HepG2 (cell line): Measurements from ENCODE around the gene UCN. TPM values are rescaled to one million over a fixed set of nuclear protein-coding genes. Genes with fewer than 3 reads are reported as not detected.

Experiments used
- ATAC-seq: fragments of 200-7000 bp; cut with Tn5 transposase; 3 replicates; pipeline ENCODE4 v1.9.1; 2020; ENCODE audit warnings: mild to moderate bottlenecking, moderate library complexity
- BruUV-seq: library from RNA; stranded (reverse); fragments of 400-500 nt; replicated peaks from 2 replicates; lab custom pipeline; 2021; lab: Mats Ljungman, UMichigan
- CTCF ChIA-PET: fragments of 300-600 bp; formaldehyde crosslinking; extraction: SDS; loops from one replicate; lab custom pipeline; 2021; ENCODE audit warnings: low total read pairs, inconsistent platforms, low intra/inter-chr PET ratio; lab: Yijun Ruan, JAX
- POLR2A ChIA-PET: fragments of 350-600 bp; sonication (Branson Sonifier 250); formaldehyde crosslinking; loops from one replicate; lab custom pipeline; 2020; ENCODE audit warnings: antibody characterized with exemption, inconsistent platforms; lab: Yijun Ruan, JAX
- DNase-seq: peaks from one replicate; pipeline ENCODE4 v3.0.0-alpha.2; 2015; ENCODE audit warnings: low spot score
- FAIRE-seq: peaks from 3 replicates; lab custom pipeline; 2011; peaks lifted over from hg19 to GRCh38; lab: Jason Lieb, UNC
- H2AFZ ChIP-seq: one replicate; pipeline ENCODE4 v1.6.1; 2011; ENCODE audit warnings: low read length, inconsistent platforms
- H3K27ac ChIP-seq: fragments of 300-600 bp; 3 replicates; pipeline ENCODE4 v1.8.0; 2011; ENCODE audit warnings: mixed run types, mild to moderate bottlenecking, mixed read lengths, low read length, inconsistent platforms; ENCODE audit not compliant: insufficient read depth; ENCODE audit errors: extremely low read length
- H3K27me3 ChIP-seq, 2 experiments: fragments of 200-600 bp in 1 of 2; 2 replicates in 1 of 2; 3 replicates in 1 of 2; pipeline versions ENCODE4 v1.6.0 to v1.8.0; 2011; ENCODE audit warnings: low read length in 2 of 2, mild to moderate bottlenecking in 2 of 2, moderate library complexity in 2 of 2, inconsistent platforms in 1 of 2; ENCODE audit not compliant: insufficient read depth in 2 of 2, control insufficient read depth in 1 of 2
- H3K36me3 ChIP-seq, 2 experiments: fragments of 200-600 bp in 1 of 2; replicated peaks in 1 of 2; 2 replicates in 1 of 2; 3 replicates in 1 of 2; pipeline versions ENCODE4 v1.5.1 to v1.8.0; 2011; ENCODE audit warnings: low read length in 2 of 2, inconsistent platforms in 1 of 2; ENCODE audit not compliant: insufficient read depth in 2 of 2, control insufficient read depth in 1 of 2
- H3K4me1 ChIP-seq: 2 replicates; pipeline ENCODE4 v1.5.1; 2012; ENCODE audit warnings: low read length, inconsistent platforms; ENCODE audit not compliant: insufficient read depth
- H3K4me2 ChIP-seq: 2 replicates; pipeline ENCODE4 v1.6.0; 2011; ENCODE audit warnings: low read depth, low read length, inconsistent platforms
- H3K4me3 ChIP-seq, 3 experiments: fragments of 200-600 bp in 1 of 3; sonication (generic), shearing (Covaris generic) in 1 of 3; replicated peaks in 1 of 3; 2 replicates each; pipeline ENCODE4 v1.5.1; 2011 to 2016; ENCODE audit warnings: low read length in 3 of 3, inconsistent platforms in 2 of 3, low read depth in 2 of 3, mild to moderate bottlenecking in 2 of 3, control low read depth in 1 of 3, mixed read lengths in 1 of 3; ENCODE audit not compliant: insufficient read depth in 1 of 3
- H3K79me2 ChIP-seq: one replicate; pipeline ENCODE4 v1.6.1; 2011; ENCODE audit warnings: low read length, inconsistent platforms; ENCODE audit not compliant: insufficient read depth
- H3K9ac ChIP-seq: 2 replicates; pipeline ENCODE4 v1.6.0; 2011; ENCODE audit warnings: mild to moderate bottlenecking, low read depth, low read length, inconsistent platforms; ENCODE audit not compliant: insufficient read depth
- H3K9me3 ChIP-seq: 2 replicates; pipeline ENCODE4 v1.5.1; 2012; ENCODE audit warnings: mild to moderate bottlenecking, low read length
- H4K20me1 ChIP-seq: 2 replicates; pipeline ENCODE4 v1.6.0; 2011; ENCODE audit warnings: inconsistent platforms, mild to moderate bottlenecking, low read length, moderate library complexity; ENCODE audit not compliant: insufficient read depth
- ARID2 ChIP-seq: sonication (generic); formaldehyde crosslinking; IDR thresholded peaks from 2 replicates; pipeline ENCODE4 v1.8.1; 2022; ENCODE audit warnings: mild to moderate bottlenecking, missing genetic modification reagents, borderline replicate concordance
- MXD4 ChIP-seq: IDR thresholded peaks from 2 replicates; pipeline ENCODE4 v1.6.1; 2016; ENCODE audit warnings: mild to moderate bottlenecking, missing biosample characterization, missing genetic modification reagents
- NKX3-1 ChIP-seq: sonication (generic); formaldehyde crosslinking; IDR thresholded peaks from 2 replicates; pipeline ENCODE4 v1.5.0; 2020; ENCODE audit warnings: missing genetic modification reagents
- PCBP2 ChIP-seq: fragments of 200-400 bp; formaldehyde crosslinking; optimal IDR thresholded peaks from 2 replicates; pipeline ENCODE3; 2018; ENCODE audit warnings: low read length, low read depth; ENCODE audit not compliant: poor library complexity, severe bottlenecking
- POLR2A ChIP-seq, 2 experiments: IDR thresholded peaks; 2 replicates each; pipeline ENCODE4 v1.6.1; 2011; ENCODE audit warnings: low read depth in 2 of 2, low read length in 2 of 2, mild to moderate bottlenecking in 1 of 2, moderate library complexity in 1 of 2; ENCODE audit not compliant: insufficient read depth in 1 of 2
- ZFP82 ChIP-seq: sonication (generic); formaldehyde crosslinking; IDR thresholded peaks from 2 replicates; pipeline ENCODE4 v1.5.1; 2020; ENCODE audit warnings: mild to moderate bottlenecking, missing genetic modification reagents, borderline replicate concordance
- ZNF253 ChIP-seq: sonication (generic); formaldehyde crosslinking; IDR thresholded peaks from 2 replicates; pipeline ENCODE4 v1.8.0; 2022; ENCODE audit warnings: mild to moderate bottlenecking, missing genetic modification reagents, borderline replicate concordance
- ZNF670 ChIP-seq: sonication (generic); formaldehyde crosslinking; IDR thresholded peaks from 2 replicates; pipeline ENCODE4 v1.8.0; 2022; ENCODE audit warnings: mild to moderate bottlenecking, missing genetic modification reagents, borderline replicate concordance
- ZNF7 ChIP-seq: IDR thresholded peaks from 2 replicates; pipeline ENCODE4 v1.6.1; 2016; ENCODE audit warnings: missing biosample characterization, missing genetic modification reagents
- ZSCAN21 ChIP-seq: sonication (generic); formaldehyde crosslinking; IDR thresholded peaks from 2 replicates; pipeline ENCODE4 v1.8.0; 2022; ENCODE audit warnings: mild to moderate bottlenecking, missing genetic modification reagents, moderate library complexity, borderline replicate concordance
- WGBS: methylation state at CpG from one replicate; pipeline ENCODE4 v1.1.6; 2017; ENCODE audit warnings: low lambda C conversion rate; 5-methylcytosine and 5-hydroxymethylcytosine counted together
- in situ Hi-C: cut with HindIII; loops from 2 replicates; pipeline ENCODE4 v1.10.0; 2017; ENCODE audit warnings: low pct_unique_long_range_greater_than_20kb; ENCODE audit not compliant: extremely low pct_ligation_motif_present
- intact Hi-C: fragments of 100-400 bp; cut with micrococcal nuclease; formaldehyde crosslinking; loops from one replicate; pipeline ENCODE4 v1.10.0; 2022; ENCODE audit not compliant: unreplicated experiment
- polyA plus RNA-seq, 8 experiments: library from polyadenylated mRNA; depleted of rRNA in 3 of 8; stranded (reverse) in 7 of 8; unstranded in 1 of 8; fragments of >200 nt; fragmentation: Illumina TruSeq in 4 of 8; extraction: Trizol in 4 of 8; gene quantifications; 2 replicates each; pipeline versions ENCODE4 v1.2.1 to v1.2.3, GENCODE V29; 2011 to 2016; ENCODE audit warnings: low read depth in 4 of 8, missing spikeins in 1 of 8, mixed read lengths in 1 of 8; ENCODE audit not compliant: insufficient read depth in 1 of 8
- total RNA-seq, 5 experiments: library from RNA; depleted of rRNA; stranded (reverse); fragments of >200 nt; fragmentation: Illumina TruSeq; extraction: Trizol; gene quantifications; 2 replicates each; pipeline ENCODE4 v1.2.3, GENCODE V29; 2016; ENCODE audit warnings: low read depth in 1 of 5
- TF ChIP-seq, protein P1 (sequence below): sonication (generic); formaldehyde crosslinking; IDR thresholded peaks from 2 replicates; pipeline ENCODE4 v1.4.0; 2020; ENCODE audit warnings: mild to moderate bottlenecking, missing genetic modification reagents
- TF ChIP-seq, protein P2 (sequence below): sonication (generic); formaldehyde crosslinking; IDR thresholded peaks from 2 replicates; pipeline ENCODE4 v1.4.0; 2020; ENCODE audit warnings: mild to moderate bottlenecking, missing genetic modification reagents, borderline replicate concordance

UCN gene
- total and polyA plus RNA-seq, 2 of the 13 experiments (the other 11 are each of a cell fraction or from before 2014, with no cell fraction given), result 1.2 to 2.3 TPM

- in situ Hi-C loops (no loop called here), intact Hi-C loops (no loop called here)
- ATAC-seq (no peak), FAIRE-seq (no peak), DNase-seq (no peak)
- peak overlapping the region in 2 of 3 experiments; percentile 75 to 91; a peak in 3 of 6 replicates for H3K4me3 ChIP-seq
- POLR2A ChIA-PET, result interaction anchor here (0.8 to 4.1 kb wide), 12 partner anchors 9 to 228 kb away, joined by 3 to 73 read pairs (median 11); partner anchors contain the start of genes ATRAID, EIF2B4, FNDC4 and MPV17
- TF ChIP-seq POLR2A (IDR thresholded peaks at IDR 0.05; ENCODE audit: insufficient read depth in 1 of 2, low read depth in 2 of 2, low read length in 2 of 2), result no peak
- TF ChIP-seq NKX3-1 (CRISPR knock-in tag), result 0 out of 2 replicates have a peak, but pooled peaks have one; percentile 24
- no peak for TF ChIP-seq ZNF7 (CRISPR knock-in tag)
- TF ChIP-seq ZNF670 (CRISPR knock-in tag), result 0 out of 2 replicates have a peak, but pooled peaks have one; percentile 49
- TF ChIP-seq ARID2, result peak; percentile 62; the same call in 1 of the 2 replicates
- 0 out of 2 replicates have a peak, but pooled peaks have one; percentile 58 for TF ChIP-seq ZFP82 (CRISPR knock-in tag)
- TF ChIP-seq PCBP2, result no peak
- TF ChIP-seq, protein P1, sequence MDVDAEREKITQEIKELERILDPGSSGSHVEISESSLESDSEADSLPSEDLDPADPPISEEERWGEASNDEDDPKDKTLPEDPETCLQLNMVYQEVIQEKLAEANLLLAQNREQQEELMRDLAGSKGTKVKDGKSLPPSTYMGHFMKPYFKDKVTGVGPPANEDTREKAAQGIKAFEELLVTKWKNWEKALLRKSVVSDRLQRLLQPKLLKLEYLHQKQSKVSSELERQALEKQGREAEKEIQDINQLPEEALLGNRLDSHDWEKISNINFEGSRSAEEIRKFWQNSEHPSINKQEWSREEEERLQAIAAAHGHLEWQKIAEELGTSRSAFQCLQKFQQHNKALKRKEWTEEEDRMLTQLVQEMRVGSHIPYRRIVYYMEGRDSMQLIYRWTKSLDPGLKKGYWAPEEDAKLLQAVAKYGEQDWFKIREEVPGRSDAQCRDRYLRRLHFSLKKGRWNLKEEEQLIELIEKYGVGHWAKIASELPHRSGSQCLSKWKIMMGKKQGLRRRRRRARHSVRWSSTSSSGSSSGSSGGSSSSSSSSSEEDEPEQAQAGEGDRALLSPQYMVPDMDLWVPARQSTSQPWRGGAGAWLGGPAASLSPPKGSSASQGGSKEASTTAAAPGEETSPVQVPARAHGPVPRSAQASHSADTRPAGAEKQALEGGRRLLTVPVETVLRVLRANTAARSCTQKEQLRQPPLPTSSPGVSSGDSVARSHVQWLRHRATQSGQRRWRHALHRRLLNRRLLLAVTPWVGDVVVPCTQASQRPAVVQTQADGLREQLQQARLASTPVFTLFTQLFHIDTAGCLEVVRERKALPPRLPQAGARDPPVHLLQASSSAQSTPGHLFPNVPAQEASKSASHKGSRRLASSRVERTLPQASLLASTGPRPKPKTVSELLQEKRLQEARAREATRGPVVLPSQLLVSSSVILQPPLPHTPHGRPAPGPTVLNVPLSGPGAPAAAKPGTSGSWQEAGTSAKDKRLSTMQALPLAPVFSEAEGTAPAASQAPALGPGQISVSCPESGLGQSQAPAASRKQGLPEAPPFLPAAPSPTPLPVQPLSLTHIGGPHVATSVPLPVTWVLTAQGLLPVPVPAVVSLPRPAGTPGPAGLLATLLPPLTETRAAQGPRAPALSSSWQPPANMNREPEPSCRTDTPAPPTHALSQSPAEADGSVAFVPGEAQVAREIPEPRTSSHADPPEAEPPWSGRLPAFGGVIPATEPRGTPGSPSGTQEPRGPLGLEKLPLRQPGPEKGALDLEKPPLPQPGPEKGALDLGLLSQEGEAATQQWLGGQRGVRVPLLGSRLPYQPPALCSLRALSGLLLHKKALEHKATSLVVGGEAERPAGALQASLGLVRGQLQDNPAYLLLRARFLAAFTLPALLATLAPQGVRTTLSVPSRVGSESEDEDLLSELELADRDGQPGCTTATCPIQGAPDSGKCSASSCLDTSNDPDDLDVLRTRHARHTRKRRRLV (CRISPR knock-in tag), result 0 out of 2 replicates have a peak, but pooled peaks have one; percentile 10
- no peak for TF ChIP-seq ZNF253 (CRISPR knock-in tag)
- 0 out of 2 replicates have a peak, but pooled peaks have one; percentile 10 for TF ChIP-seq ZSCAN21 (CRISPR knock-in tag)
- peak; percentile 4; the same call in 1 of the 2 replicates for TF ChIP-seq MXD4
- TF ChIP-seq, protein P2, sequence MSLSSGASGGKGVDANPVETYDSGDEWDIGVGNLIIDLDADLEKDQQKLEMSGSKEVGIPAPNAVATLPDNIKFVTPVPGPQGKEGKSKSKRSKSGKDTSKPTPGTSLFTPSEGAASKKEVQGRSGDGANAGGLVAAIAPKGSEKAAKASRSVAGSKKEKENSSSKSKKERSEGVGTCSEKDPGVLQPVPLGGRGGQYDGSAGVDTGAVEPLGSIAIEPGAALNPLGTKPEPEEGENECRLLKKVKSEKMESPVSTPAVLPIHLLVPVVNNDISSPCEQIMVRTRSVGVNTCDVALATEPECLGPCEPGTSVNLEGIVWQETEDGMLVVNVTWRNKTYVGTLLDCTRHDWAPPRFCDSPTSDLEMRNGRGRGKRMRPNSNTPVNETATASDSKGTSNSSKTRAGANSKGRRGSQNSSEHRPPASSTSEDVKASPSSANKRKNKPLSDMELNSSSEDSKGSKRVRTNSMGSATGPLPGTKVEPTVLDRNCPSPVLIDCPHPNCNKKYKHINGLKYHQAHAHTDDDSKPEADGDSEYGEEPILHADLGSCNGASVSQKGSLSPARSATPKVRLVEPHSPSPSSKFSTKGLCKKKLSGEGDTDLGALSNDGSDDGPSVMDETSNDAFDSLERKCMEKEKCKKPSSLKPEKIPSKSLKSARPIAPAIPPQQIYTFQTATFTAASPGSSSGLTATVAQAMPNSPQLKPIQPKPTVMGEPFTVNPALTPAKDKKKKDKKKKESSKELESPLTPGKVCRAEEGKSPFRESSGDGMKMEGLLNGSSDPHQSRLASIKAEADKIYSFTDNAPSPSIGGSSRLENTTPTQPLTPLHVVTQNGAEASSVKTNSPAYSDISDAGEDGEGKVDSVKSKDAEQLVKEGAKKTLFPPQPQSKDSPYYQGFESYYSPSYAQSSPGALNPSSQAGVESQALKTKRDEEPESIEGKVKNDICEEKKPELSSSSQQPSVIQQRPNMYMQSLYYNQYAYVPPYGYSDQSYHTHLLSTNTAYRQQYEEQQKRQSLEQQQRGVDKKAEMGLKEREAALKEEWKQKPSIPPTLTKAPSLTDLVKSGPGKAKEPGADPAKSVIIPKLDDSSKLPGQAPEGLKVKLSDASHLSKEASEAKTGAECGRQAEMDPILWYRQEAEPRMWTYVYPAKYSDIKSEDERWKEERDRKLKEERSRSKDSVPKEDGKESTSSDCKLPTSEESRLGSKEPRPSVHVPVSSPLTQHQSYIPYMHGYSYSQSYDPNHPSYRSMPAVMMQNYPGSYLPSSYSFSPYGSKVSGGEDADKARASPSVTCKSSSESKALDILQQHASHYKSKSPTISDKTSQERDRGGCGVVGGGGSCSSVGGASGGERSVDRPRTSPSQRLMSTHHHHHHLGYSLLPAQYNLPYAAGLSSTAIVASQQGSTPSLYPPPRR, result no peak
- CTCF ChIA-PET, result no interaction called here
- H3K27ac ChIP-seq, result peak overlapping the region; percentile 96
- H3K36me3 ChIP-seq, result peaks cover 1 to 5% of the 10 kb centered on the region in 2 experiments; a peak in 2 of 5 replicates
- H3K27me3 ChIP-seq, result no peaks in the 10 kb centered on the region; a peak in 1 of 5 replicates
- H4K20me1 ChIP-seq, result no peaks in the 10 kb centered on the region
- H3K9me3 ChIP-seq, result no peaks in the 10 kb centered on the region
- peaks cover 84% of the 10 kb centered on the region for H3K79me2 ChIP-seq
- no TSS peak for BruUV-seq
- H3K4me2 ChIP-seq, result peak overlapping the region; percentile 90
- H3K4me1 ChIP-seq, result peaks cover 56% of the 10 kb centered on the region
- 79% methylated on average over 7 of the region's 7 CpGs for WGBS
- peak overlapping the region; percentile 99 for H3K9ac ChIP-seq
- H2AFZ ChIP-seq, result no peak overlapping the region
Measured at GRCh38 chr2:27354597-27354927, 46.3 kb upstream of the UCN start.
